Renal cortical epithelial cell (primary cell): ENCODE results near the gene TTLL9. TPM values are rescaled to one million over a fixed set of nuclear protein-coding genes. Genes with fewer than 3 reads are reported as not detected.

ENCODE experiments used
- DNase-seq: peaks from one replicate; pipeline ENCODE4 v3.0.0-alpha.2; 2011; ENCODE audit warnings: low read depth
- total RNA-seq: library from RNA; depleted of rRNA; stranded (reverse); fragments of >200 nt; gene quantifications from 2 replicates; pipeline ENCODE4 v1.2.3, GENCODE V29; 2014

Gene TTLL9
- total RNA-seq, 1 donor from 2014 or later, result 0.94 TPM

DNA sequence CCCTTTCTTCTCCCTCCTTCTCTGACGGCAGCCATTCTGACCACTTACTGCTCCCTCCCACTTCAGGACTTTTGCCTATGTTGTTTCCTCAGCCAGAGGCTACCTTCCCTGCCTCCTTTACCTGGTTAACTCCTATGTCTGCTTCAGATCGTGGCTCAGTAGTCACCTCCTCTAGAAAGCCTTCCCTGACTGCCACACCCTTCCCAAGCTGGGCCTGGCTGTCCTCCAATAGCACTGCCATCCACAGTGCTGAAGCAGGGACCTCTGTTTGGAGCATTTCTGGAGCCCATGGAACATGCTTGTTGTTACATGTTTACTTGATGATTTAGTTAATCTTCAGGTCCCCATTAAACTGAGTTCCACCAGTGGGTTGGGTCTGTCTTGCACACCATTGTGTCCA is 111.3 kb downstream of the TTLL9 start:
- no peak for DNase-seq

DNA sequence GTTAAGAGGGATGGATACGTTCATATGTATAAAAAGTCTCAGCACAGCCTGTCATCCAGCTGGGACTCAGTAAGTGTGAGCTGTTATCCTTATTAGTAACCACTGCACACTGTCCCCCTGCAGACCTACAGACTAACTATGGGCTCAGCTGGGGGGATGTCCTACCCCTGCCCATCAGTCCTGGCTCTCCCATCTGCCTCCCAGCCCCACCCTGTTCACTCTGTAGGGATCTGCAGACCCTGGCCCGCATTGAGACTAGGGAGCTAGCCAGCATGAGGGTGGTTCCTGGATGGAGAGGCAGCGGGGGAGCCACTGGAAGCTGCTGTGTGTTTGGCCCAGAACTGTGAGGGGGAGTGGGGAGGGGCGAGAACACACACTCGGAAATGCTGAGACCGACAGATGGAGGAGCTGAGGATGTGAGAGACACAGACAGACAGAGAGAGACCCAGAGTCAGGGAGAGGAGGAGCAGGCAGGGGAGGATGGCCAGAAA is 114.6 kb downstream of the TTLL9 start:
- DNase-seq, result no peak

DNA sequence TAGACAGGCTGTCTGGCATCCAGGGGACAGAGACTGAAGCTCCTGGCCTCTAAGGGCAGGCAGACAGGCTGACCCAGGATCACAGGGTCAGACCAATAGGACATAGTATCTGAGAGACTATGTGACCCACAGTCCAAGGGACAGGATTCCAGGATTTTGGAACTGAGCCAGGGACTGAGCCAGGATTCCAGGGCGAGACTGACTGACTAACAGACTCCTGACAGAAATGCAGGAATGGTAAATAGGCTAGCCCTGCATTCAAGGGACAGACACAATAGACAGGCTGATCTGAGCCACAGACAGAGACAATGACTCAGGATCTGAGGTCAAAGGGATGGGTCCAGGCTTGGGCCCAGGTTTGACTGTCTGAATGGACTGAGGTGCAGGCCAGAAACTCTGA is 117.3 kb downstream of the TTLL9 start:
- peak; percentile 52 for DNase-seq

DNA sequence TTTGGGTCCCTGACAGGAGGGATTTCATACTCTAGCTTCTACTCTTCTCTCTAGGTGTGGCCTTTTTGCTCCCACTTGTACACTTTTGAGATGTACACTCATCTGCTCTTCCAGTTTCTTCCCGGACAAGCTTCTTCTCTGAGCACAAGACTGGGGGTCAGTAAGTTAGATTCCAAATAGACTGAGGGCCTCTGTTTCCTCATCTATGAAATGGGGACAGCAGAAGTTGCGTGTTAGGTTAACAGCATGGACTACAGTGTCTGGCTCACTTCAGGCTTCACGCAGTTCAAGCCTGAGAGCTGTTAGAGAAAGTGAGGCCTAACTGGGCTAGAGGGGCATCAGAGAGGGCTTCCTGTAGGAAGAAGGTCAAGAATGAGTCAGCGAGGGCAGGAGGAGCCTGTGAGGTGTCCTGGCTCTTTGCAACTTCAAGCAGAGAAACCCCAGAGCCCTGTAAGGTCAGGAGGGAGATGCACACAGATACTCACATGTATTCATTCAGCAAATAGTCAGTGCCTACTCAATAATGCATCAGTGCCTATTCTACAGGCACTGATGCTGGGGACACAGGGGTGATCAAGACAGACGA is 118.1 kb downstream of the TTLL9 start:
- no peak for DNase-seq

DNA sequence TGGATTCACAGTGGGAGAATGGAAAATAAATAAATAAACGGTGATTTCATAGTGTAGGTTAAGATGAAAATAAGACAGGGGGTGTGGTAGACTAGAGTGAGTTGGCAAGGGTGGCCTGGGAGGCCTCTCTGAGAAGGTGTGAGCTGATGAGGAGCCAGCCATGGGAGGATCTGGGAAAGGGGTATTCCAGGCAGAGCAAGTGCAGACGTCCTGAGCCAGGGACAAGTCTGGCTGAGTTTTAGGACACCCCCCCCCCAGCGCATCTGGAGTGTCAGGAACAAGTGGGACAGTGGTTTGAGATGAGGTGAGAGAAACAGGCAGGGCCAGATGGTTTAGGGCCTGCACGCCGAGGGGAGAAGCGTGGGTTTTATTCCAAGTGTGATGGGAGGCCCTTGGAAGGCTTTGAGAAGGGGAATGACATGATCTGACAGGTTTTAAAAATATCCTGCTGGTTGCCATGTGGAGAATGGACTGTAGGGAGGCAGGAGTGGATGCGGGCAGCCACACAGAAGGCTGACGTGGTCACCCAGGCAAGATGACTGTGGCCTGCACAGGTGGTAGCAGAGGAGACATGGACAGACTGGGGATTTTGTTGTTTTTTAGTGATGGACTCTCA is 118.7 kb downstream of the TTLL9 start:
- DNase-seq, result no peak

DNA sequence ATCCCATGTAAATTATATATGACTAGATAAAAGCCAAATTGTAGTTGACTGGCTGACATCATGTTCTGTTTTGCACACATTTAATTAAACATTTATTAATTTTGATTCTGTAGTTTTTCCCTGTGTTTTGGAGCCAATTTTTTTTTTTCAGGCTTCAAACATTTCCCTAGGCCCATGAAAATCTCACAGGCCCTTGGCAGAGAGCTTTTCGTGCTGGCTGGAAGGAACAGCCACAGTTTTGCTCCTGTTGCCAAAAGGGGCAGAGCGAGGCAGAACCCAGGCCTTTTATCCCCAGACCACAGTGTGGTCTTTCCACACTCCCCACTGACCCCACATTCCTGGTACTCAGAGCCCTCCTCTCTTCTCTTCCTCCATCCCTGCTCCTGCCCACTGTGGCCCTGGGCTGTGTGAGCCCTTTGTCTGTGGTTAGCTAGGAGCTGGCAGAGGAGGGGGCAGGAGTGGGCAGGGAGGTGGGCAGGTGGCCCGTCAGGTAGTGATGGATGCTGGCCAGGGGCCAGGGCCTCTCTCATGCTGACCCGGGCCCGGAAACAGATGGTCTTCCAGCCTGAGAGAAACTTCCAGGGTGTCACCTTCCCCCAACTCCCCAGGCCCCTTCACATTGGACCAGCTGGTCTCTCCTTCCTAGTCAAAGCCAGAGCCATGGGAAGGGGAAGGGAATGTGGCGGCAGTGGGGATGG is 120.4 kb downstream of the TTLL9 start:
- DNase-seq, result no peak

DNA sequence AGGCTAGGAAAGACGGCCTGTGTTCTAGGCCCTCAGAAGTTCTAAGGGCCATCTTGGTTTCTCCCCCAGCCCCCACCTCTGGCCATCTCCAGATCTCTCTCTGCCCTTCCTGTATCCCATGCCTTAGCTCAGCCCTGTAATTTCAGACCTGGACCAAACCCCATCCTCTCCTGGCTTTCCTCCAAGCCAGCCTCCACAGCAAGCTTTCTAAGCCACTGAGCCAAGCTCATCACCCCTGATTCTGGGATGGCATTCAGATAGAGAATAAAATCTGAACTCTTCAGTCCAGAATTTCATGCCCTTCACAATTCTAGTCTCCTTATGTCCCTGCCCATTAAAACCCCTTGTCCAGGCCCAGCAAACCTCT is 120.9 kb downstream of the TTLL9 start:
- DNase-seq, result no peak

DNA sequence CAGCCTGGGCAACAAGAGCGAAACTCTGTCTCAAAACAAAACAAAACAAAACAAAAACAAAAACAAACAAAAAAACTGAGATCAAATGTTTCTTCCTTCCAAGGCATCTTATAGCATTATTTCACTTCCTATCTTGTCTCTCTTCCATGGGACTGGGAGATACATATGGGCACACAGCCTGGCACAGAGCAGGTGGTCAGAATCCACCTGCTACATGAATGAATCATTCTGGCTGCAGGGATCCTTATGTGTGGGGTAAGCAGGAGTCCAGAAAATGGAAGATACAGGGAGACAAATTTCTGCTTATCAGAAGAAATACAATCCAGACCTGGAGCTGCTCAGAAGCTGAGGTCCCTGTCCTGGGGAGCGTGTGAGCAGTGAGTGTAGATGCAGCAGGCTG is 121.7 kb downstream of the TTLL9 start:
- no peak for DNase-seq

Other genes starting within 250 kb of the TTLL9 start
- gene COX4I2, start 232.7 kb upstream of the TTLL9 start, total RNA-seq, result not detected in 2 replicates
- gene BCL2L1, start 147.8 kb upstream of the TTLL9 start, total RNA-seq, result 182 and 222 TPM in 2 replicates
- gene TPX2, start 131.3 kb upstream of the TTLL9 start, total RNA-seq, result 7.2 and 27.6 TPM in 2 replicates
- gene MYLK2, start 51.3 kb upstream of the TTLL9 start, total RNA-seq, result not detected in 2 replicates
- gene FOXS1, start 25.0 kb upstream of the TTLL9 start, total RNA-seq, result 0.30 TPM in 1 of 2 replicates, not detected in the other
- gene DUSP15, start 107 bp upstream of the TTLL9 start, total RNA-seq, result 0.15 TPM in 1 of 2 replicates, not detected in the other
- 5.2 and 8.4 TPM in 2 replicates for gene PDRG1, start 81.4 kb downstream of the TTLL9 start, total RNA-seq
- 0.10 and 0.17 TPM in 2 replicates for gene XKR7, start 97.5 kb downstream of the TTLL9 start, total RNA-seq
- 0.35 TPM in 1 of 2 replicates, not detected in the other for gene CCM2L, start 139.8 kb downstream of the TTLL9 start, total RNA-seq
- not detected in 2 replicates for gene HCK, start 181.6 kb downstream of the TTLL9 start, total RNA-seq
- gene TM9SF4, start 239.1 kb downstream of the TTLL9 start, total RNA-seq, result 22.6 and 56.0 TPM in 2 replicates